ENCODE data around the gene MAPKAP1. TPM values are rescaled to one million over a fixed set of nuclear protein-coding genes. Genes with fewer than 3 reads are reported as not detected.

Gene MAPKAP1
- total and polyA plus RNA-seq, 2 experiments from 2014 or later, result 66.7 to 85.6 TPM

DNA sequence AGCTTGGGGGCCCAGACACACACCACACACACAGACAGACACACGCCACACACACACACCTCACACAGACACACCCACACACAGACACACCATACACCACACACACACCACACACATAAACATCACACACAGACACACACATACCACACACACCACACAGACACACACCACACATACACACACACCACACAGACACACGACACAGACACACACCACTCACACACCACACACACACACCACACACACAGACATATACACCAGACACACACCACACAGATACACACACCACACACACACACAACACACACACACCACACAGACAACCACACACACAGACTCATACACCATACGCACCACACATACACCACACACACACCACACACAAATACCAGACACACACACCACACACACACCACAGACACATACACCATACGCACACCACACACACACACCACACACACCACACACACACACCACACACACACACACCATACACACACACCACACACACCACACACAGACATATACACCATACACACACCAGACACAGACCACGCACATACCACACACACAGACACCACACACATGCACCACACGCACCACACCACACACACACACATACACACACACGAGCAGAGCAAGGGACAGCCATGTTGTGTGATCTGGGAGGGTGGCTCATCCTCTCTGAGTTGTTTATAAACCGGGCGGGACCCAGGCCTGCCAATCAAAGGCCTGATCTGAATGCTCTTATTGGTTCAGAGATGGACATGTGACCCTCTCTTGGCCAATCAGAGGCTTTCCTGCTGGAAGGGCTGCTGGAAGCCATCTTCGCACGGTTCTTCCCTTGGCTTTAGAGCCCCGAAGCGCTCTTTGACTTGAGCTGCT, 297.1 kb downstream of the MAPKAP1 start:
- peak in 1 of 2 donors; percentile 32 for DNase-seq (ENCODE audit: low read depth in 1 of 2, low spot score in 1 of 2)
- Histone ChIP-seq H3K27ac (no peak overlapping the region), H3K4me3 (no peak overlapping the region), H3K27me3 (no peaks in the 10 kb centered on the region), H3K4me1 (ENCODE audit: low read depth) (peaks cover 5% of the 10 kb centered on the region), H3K9me3 (ENCODE audit: low read depth) (no peaks in the 10 kb centered on the region), H3K36me3 (no peaks in the 10 kb centered on the region)
- no peak for TF ChIP-seq CTCF (IDR thresholded peaks at IDR 0.05; ENCODE audit: low read depth, low read length)

GRCh38 chr9:125409217-125409636, 297.8 kb downstream of the MAPKAP1 start:
- Histone ChIP-seq H3K36me3 (no peaks in the 10 kb centered on the region), H3K27me3 (no peaks in the 10 kb centered on the region), H3K4me3 (no peak overlapping the region), H3K9me3 (ENCODE audit: low read depth) (no peaks in the 10 kb centered on the region), H3K4me1 (ENCODE audit: low read depth) (peaks cover 5% of the 10 kb centered on the region), H3K27ac (no peak overlapping the region)
- no peak for DNase-seq (ENCODE audit: low read depth in 1 of 2, low spot score in 1 of 2)
- no peak for TF ChIP-seq CTCF (IDR thresholded peaks at IDR 0.05; ENCODE audit: low read depth, low read length)

DNA sequence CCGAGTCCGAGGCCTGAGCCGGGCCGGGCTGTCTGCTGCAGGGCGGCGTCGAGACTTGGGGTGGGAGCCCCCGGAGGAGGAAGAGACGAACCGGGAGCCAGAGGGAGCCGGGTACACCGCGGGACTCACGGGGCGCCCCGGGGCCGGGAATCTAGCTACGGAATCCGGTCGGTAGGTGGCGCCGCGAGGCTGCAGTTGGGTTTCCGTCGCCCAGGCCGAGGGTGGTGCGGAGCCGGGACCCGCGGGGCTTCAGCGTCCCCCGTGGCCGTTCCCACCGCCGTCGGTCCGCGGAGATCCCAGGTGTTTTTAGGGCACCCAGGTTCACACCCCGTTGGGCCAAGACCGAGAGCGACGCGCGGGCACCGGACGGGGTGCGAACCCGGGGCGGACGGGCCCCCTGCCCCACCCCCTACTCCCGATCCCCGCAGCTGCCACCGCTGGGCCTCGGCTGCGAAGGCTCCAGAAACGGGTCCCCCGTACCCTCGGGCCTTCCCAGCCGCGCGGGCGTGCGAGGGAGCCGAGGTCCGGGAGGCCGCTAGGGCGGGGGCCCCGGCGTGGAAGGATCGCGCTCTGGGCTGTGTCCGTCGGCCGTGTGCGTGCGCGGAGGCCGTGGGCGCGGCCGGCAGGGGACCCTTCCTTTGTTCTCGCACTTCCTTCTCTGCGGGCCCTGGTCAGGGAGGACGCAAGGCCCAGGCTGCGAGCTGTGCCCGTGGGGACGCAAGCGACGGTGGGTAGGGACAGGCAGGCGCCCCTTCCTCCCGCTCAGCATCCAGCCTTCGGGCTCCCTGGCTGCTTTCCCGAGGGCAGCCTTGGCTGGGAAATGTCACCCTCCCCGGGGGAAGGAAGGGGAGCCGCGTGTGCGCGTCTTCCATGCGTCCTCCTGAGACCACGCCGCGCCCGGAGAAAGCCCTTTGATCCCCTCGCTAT, 298.8 kb downstream of the MAPKAP1 start:
- Histone ChIP-seq H3K9me3 (ENCODE audit: low read depth) (no peaks in the 10 kb centered on the region), H3K36me3 (no peaks in the 10 kb centered on the region), H3K27ac (peak overlapping the region; percentile 49), H3K4me1 (ENCODE audit: low read depth) (peaks cover 5% of the 10 kb centered on the region), H3K27me3 (no peaks in the 10 kb centered on the region), H3K4me3 (peak overlapping the region; percentile 45)
- peak; percentile 84 for TF ChIP-seq CTCF (IDR thresholded peaks at IDR 0.05; ENCODE audit: low read depth, low read length)
- peak; percentile 82 to 89 for DNase-seq (ENCODE audit: low read depth in 1 of 2, low spot score in 1 of 2)

- Histone ChIP-seq H3K36me3 (no peaks in the 10 kb centered on the region), H3K4me3 (peak overlapping the region; percentile 45), H3K9me3 (ENCODE audit: low read depth) (no peaks in the 10 kb centered on the region), H3K4me1 (ENCODE audit: low read depth) (peaks cover 5% of the 10 kb centered on the region), H3K27me3 (no peaks in the 10 kb centered on the region), H3K27ac (no peak overlapping the region)
- no peak for DNase-seq (ENCODE audit: low read depth in 1 of 2, low spot score in 1 of 2)
- TF ChIP-seq CTCF (IDR thresholded peaks at IDR 0.05; ENCODE audit: low read depth, low read length), result no peak
Measured at GRCh38 chr9:125407432-125407973, 299.5 kb downstream of the MAPKAP1 start.

DNA sequence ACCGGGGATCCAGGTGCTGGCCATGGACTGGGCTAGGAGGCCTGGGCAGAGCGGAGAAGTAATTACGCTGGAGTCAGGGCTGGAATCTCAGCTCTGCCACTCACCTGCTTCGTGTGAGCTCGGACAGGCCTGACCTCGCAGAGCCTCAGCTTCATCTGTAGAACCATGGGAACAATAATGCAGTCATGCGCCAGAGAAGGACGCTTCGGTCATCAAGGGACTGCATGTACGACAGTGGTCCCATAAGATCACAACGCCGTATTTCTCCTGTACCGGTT, 300.3 kb downstream of the MAPKAP1 start:
- Histone ChIP-seq H3K36me3 (no peaks in the 10 kb centered on the region), H3K27me3 (no peaks in the 10 kb centered on the region), H3K4me1 (ENCODE audit: low read depth) (peaks cover 5% of the 10 kb centered on the region), H3K27ac (no peak overlapping the region), H3K4me3 (no peak overlapping the region), H3K9me3 (ENCODE audit: low read depth) (no peaks in the 10 kb centered on the region)
- DNase-seq (ENCODE audit: low read depth in 1 of 2, low spot score in 1 of 2), result no peak
- no peak for TF ChIP-seq CTCF (IDR thresholded peaks at IDR 0.05; ENCODE audit: low read depth, low read length)

All from cardiac muscle cell (in vitro differentiated cells and primary cell).